Glutamatergic neuron (in vitro differentiated cells): ENCODE data around the gene ZSCAN5A. TPM values are rescaled to one million over a fixed set of nuclear protein-coding genes. Genes with fewer than 3 reads are reported as not detected.

Experiments used
- DNase-seq: peaks from one replicate; pipeline ENCODE4 v3.0.0; 2022
- H3K27ac Mint-ChIP-seq: one replicate; pipeline ENCODE4 v1.8.0; 2020; ENCODE audit warnings: mild to moderate bottlenecking, mixed read lengths, inconsistent platforms; ENCODE audit not compliant: unreplicated experiment
- H3K27me3 Mint-ChIP-seq: one replicate; pipeline ENCODE4 v1.8.0; 2020; ENCODE audit warnings: mild to moderate bottlenecking, moderate library complexity, mixed read lengths, inconsistent platforms; ENCODE audit not compliant: unreplicated experiment
- H3K36me3 Mint-ChIP-seq: one replicate; pipeline ENCODE4 v1.8.0; 2020; ENCODE audit warnings: mild to moderate bottlenecking, mixed read lengths, inconsistent platforms; ENCODE audit not compliant: unreplicated experiment
- H3K4me1 Mint-ChIP-seq: one replicate; pipeline ENCODE4 v1.8.0; 2020; ENCODE audit warnings: mild to moderate bottlenecking, low read depth, mixed read lengths, inconsistent platforms; ENCODE audit not compliant: unreplicated experiment
- H3K4me3 Mint-ChIP-seq: one replicate; pipeline ENCODE4 v1.8.0; 2020; ENCODE audit warnings: mild to moderate bottlenecking, mixed read lengths, inconsistent platforms; ENCODE audit not compliant: unreplicated experiment
- H3K9me3 Mint-ChIP-seq: one replicate; pipeline ENCODE4 v1.8.0; 2020; ENCODE audit warnings: mild to moderate bottlenecking, moderate library complexity, mixed read lengths, inconsistent platforms; ENCODE audit not compliant: unreplicated experiment
- CTCF ChIP-seq: fragments of 200-600 bp; sonication (generic); IDR thresholded peaks from one replicate; pipeline ENCODE4 v1.5.0; 2021; ENCODE audit not compliant: partially characterized antibody, unreplicated experiment
- total RNA-seq: library from RNA; stranded (reverse); fragmentation: NEBNext Ultra II Directional; extraction: Animal tissue kit (Norgen Biotek cat#: 25700); gene quantifications from one replicate; pipeline ENCODE4 v1.2.1, GENCODE V29; 2021; ENCODE audit not compliant: unreplicated experiment

ZSCAN5A gene
- total RNA-seq, 1 donor from 2014 or later = 13.1 TPM

- peaks cover 20% of the 10 kb centered on the region for H3K36me3 Mint-ChIP-seq
- H3K9me3 Mint-ChIP-seq = peaks cover 8% of the 10 kb centered on the region
- no peak for DNase-seq
- TF ChIP-seq CTCF = no peak
- H3K27ac Mint-ChIP-seq = peak overlapping the region; percentile 13
- no peaks in the 10 kb centered on the region for H3K4me1 Mint-ChIP-seq
- peaks cover under 1% of the 10 kb centered on the region for H3K27me3 Mint-ChIP-seq
- no peak overlapping the region for H3K4me3 Mint-ChIP-seq
These were observed 41.0 kb downstream of the ZSCAN5A start for GRCh38 chr19:56273563-56274117.

DNA sequence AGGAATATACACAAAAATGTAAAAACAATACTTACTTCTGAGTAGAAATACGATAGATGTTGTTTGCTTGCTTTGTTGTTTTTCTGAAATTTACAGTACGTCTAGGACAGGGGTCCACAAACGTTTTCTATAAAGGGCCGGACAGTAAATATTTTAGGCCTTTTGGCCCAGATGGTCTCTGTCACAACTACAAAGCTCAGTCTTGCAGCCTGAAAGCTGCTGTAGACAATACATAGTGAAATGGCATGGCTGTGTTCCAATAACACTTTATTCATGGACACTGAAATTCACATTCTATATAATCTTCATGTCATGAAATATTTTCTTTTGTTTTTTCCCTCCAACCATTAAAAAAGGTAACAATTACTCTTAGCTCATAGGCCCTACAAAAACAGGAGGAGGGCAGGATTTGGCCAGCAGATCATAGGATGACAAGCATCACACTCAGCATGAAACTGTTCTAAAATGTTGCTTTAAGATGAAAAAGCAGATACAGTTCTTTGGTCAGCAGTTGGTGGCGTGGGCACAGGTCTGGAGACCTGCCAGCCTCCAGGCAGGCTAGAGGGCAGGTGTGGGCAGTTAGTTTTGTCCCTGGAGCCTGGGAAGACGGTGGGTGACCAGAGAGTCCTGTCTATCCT is 42.4 kb downstream of the ZSCAN5A start, which contains the start of gene EDDM13:
EDDM13 (plus strand) TSS at position 588 of the 638 bp plus-strand sequence. CDS start 87 bp downstream, outside the sequence.
- Mint-ChIP-seq H3K9me3 (peaks cover 8% of the 10 kb centered on the region), H3K27ac (peak within 1 kb of the TSS; percentile 13), H3K36me3 (peaks cover 12% of the 10 kb centered on the region), H3K4me3 (no peak within 1 kb of the TSS), H3K27me3 (peaks cover 2% of the 10 kb centered on the region), H3K4me1 (no peaks in the 10 kb centered on the region)
- DNase-seq = no peak
- TF ChIP-seq CTCF = no peak

GRCh38 chr19:56271151-56271550 is 43.5 kb downstream of the ZSCAN5A start:
- no peak for DNase-seq

DNA sequence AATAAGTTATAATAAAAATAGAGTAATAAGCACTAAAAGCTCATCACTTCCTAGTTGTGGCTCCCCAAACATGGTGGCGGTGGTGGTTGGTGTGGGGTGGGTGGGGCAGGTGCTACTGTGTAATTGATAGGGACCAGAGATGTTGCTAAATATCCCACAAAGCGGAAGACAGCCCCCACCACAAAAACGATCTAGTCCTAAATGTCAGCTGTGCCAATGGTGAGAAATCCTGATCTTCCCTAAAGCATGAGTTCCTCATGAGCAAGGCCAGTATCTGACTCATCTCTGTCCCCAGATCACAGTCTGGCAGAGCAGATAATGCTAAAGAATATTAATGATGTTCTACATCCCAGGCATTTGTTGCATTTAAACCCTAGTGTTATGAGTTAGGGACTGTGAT is 44.0 kb downstream of the ZSCAN5A start:
- H3K9me3 Mint-ChIP-seq = peaks cover 4% of the 10 kb centered on the region
- peaks cover 7% of the 10 kb centered on the region for H3K36me3 Mint-ChIP-seq
- H3K27ac Mint-ChIP-seq = no peak overlapping the region
- H3K27me3 Mint-ChIP-seq = peaks cover 2% of the 10 kb centered on the region
- H3K4me3 Mint-ChIP-seq = no peak overlapping the region
- no peak for DNase-seq
- H3K4me1 Mint-ChIP-seq = no peaks in the 10 kb centered on the region
- TF ChIP-seq CTCF = no peak

More at GRCh38 chr19:56271151-56271550, 43.5 kb downstream of the ZSCAN5A start:
- Mint-ChIP-seq H3K9me3 (peaks cover 7% of the 10 kb centered on the region), H3K4me1 (no peaks in the 10 kb centered on the region), H3K36me3 (peaks cover 7% of the 10 kb centered on the region), H3K27me3 (peaks cover 2% of the 10 kb centered on the region), H3K27ac (no peak overlapping the region), H3K4me3 (no peak overlapping the region)
- no peak for TF ChIP-seq CTCF

- no peak for TF ChIP-seq CTCF
- Mint-ChIP-seq H3K27me3 (peaks cover 2% of the 10 kb centered on the region), H3K4me3 (no peak overlapping the region), H3K36me3 (peaks cover 7% of the 10 kb centered on the region), H3K9me3 (peaks cover 3% of the 10 kb centered on the region), H3K27ac (no peak overlapping the region), H3K4me1 (no peaks in the 10 kb centered on the region)
- DNase-seq = no peak
These were observed 45.3 kb downstream of the ZSCAN5A start for GRCh38 chr19:56269348-56269747.
